Measurements from ENCODE around the gene MYO10.
"Not testable (repeated sequence)": the region's sequence is repeated elsewhere in the genome, so short reads cannot be mapped to it uniquely, and the experiment has no call there.

The MYO10 gene

GRCh38 chr5:16740811-16741392, 195.2 kb downstream of the MYO10 start:
- H3K27ac ChIP-seq (ENCODE audit: low read depth, low read length): peak overlapping the region; percentile 89

GRCh38 chr5:16740066-16740810, 195.8 kb downstream of the MYO10 start:
- H3K36me3 ChIP-seq (ENCODE audit: control insufficient read depth, insufficient read depth, low read length): no peaks in the 10 kb centered on the region
- peak overlapping the region; percentile 82 for H3K9ac ChIP-seq (ENCODE audit: low read length)
- peak overlapping the region; percentile 57 for H3K4me3 ChIP-seq (ENCODE audit: low read depth, low read length)
- peaks cover 44% of the 10 kb centered on the region for H3K4me1 ChIP-seq (ENCODE audit: control insufficient read depth, insufficient read depth, low read length)
- no peaks in the 10 kb centered on the region for H3K27me3 ChIP-seq (ENCODE audit: control insufficient read depth, insufficient read depth, low read length)
- H3K27ac ChIP-seq (ENCODE audit: low read depth, low read length): peak overlapping the region; percentile 89
- H3K9me3 ChIP-seq (ENCODE audit: control insufficient read depth, insufficient read depth, low read depth, low read length): no peaks in the 10 kb centered on the region

More at GRCh38 chr5:16740811-16741392, 195.2 kb downstream of the MYO10 start:
- peaks cover 38% of the 10 kb centered on the region for H3K4me1 ChIP-seq (ENCODE audit: control insufficient read depth, insufficient read depth, low read length)
- H3K27me3 ChIP-seq (ENCODE audit: control insufficient read depth, insufficient read depth, low read length): no peaks in the 10 kb centered on the region
- peak overlapping the region; percentile 57 for H3K4me3 ChIP-seq (ENCODE audit: low read depth, low read length)
- H3K9ac ChIP-seq (ENCODE audit: low read length): peak overlapping the region; percentile 82
- H3K36me3 ChIP-seq (ENCODE audit: control insufficient read depth, insufficient read depth, low read length): no peaks in the 10 kb centered on the region
- no peaks in the 10 kb centered on the region for H3K9me3 ChIP-seq (ENCODE audit: control insufficient read depth, insufficient read depth, low read depth, low read length)

- H3K36me3 ChIP-seq (ENCODE audit: control insufficient read depth, insufficient read depth, low read length); H3K27me3 ChIP-seq (ENCODE audit: control insufficient read depth, insufficient read depth, low read length); H3K9me3 ChIP-seq (ENCODE audit: control insufficient read depth, insufficient read depth, low read depth, low read length): not testable (repeated sequence)
- H3K4me1 ChIP-seq (ENCODE audit: control insufficient read depth, insufficient read depth, low read length): peaks cover 55% of the 10 kb centered on the region
- H3K9ac ChIP-seq (ENCODE audit: low read length): peak overlapping the region; percentile 95
- H3K4me3 ChIP-seq (ENCODE audit: low read depth, low read length): peak overlapping the region; percentile 72
- peak overlapping the region; percentile 68; the same call in 1 of the 2 replicates for H3K27ac ChIP-seq (ENCODE audit: low read depth, low read length)
Observed at GRCh38 chr5:16738393-16738792, 197.7 kb downstream of the MYO10 start.

- H3K4me3 ChIP-seq (ENCODE audit: low read depth, low read length): peak overlapping the region; percentile 72
- H3K9me3 ChIP-seq (ENCODE audit: control insufficient read depth, insufficient read depth, low read depth, low read length): no peaks in the 10 kb centered on the region
- H3K9ac ChIP-seq (ENCODE audit: low read length): peak overlapping the region; percentile 95
- H3K27me3 ChIP-seq (ENCODE audit: control insufficient read depth, insufficient read depth, low read length): no peaks in the 10 kb centered on the region
- H3K4me1 ChIP-seq (ENCODE audit: control insufficient read depth, insufficient read depth, low read length): peaks cover 51% of the 10 kb centered on the region
- peak overlapping the region; percentile 68 for H3K27ac ChIP-seq (ENCODE audit: low read depth, low read length)
- H3K36me3 ChIP-seq (ENCODE audit: control insufficient read depth, insufficient read depth, low read length): peaks cover 9% of the 10 kb centered on the region
Observed at GRCh38 chr5:16737620-16738364, 198.3 kb downstream of the MYO10 start.

GRCh38 chr5:16737209-16737608, 198.9 kb downstream of the MYO10 start:
- Histone ChIP-seq H3K27ac (ENCODE audit: low read depth, low read length) (peak overlapping the region; percentile 98), H3K4me3 (ENCODE audit: low read depth, low read length) (peak overlapping the region; percentile 72), H3K4me1 (ENCODE audit: control insufficient read depth, insufficient read depth, low read length) (peaks cover 45% of the 10 kb centered on the region), H3K27me3 (ENCODE audit: control insufficient read depth, insufficient read depth, low read length) (no peaks in the 10 kb centered on the region), H3K36me3 (ENCODE audit: control insufficient read depth, insufficient read depth, low read length) (peaks cover 14% of the 10 kb centered on the region), H3K9ac (ENCODE audit: low read length) (peak overlapping the region; percentile 95), H3K9me3 (ENCODE audit: control insufficient read depth, insufficient read depth, low read depth, low read length) (no peaks in the 10 kb centered on the region)

GRCh38 chr5:16736158-16736995, 199.7 kb downstream of the MYO10 start:
- Histone ChIP-seq H3K27ac (ENCODE audit: low read depth, low read length) (peak overlapping the region; percentile 98), H3K9me3 (ENCODE audit: control insufficient read depth, insufficient read depth, low read depth, low read length) (no peaks in the 10 kb centered on the region), H3K4me3 (ENCODE audit: low read depth, low read length) (peak overlapping the region; percentile 72), H3K36me3 (ENCODE audit: control insufficient read depth, insufficient read depth, low read length) (peaks cover 21% of the 10 kb centered on the region), H3K27me3 (ENCODE audit: control insufficient read depth, insufficient read depth, low read length) (no peaks in the 10 kb centered on the region), H3K9ac (ENCODE audit: low read length) (peak overlapping the region; percentile 95), H3K4me1 (ENCODE audit: control insufficient read depth, insufficient read depth, low read length) (peaks cover 39% of the 10 kb centered on the region)

- peaks cover 24% of the 10 kb centered on the region for H3K36me3 ChIP-seq (ENCODE audit: control insufficient read depth, insufficient read depth, low read length)
- H3K9ac ChIP-seq (ENCODE audit: low read length): peak overlapping the region; percentile 95
- no peaks in the 10 kb centered on the region for H3K27me3 ChIP-seq (ENCODE audit: control insufficient read depth, insufficient read depth, low read length)
- H3K9me3 ChIP-seq (ENCODE audit: control insufficient read depth, insufficient read depth, low read depth, low read length): no peaks in the 10 kb centered on the region
- H3K4me1 ChIP-seq (ENCODE audit: control insufficient read depth, insufficient read depth, low read length): peaks cover 39% of the 10 kb centered on the region
- H3K27ac ChIP-seq (ENCODE audit: low read depth, low read length): peak overlapping the region; percentile 98
- H3K4me3 ChIP-seq (ENCODE audit: low read depth, low read length): peak overlapping the region; percentile 72
Observed at GRCh38 chr5:16735101-16736060, 200.7 kb downstream of the MYO10 start.

GRCh38 chr5:16733331-16734006, 202.6 kb downstream of the MYO10 start:
- Histone ChIP-seq H3K9me3 (ENCODE audit: control insufficient read depth, insufficient read depth, low read depth, low read length) (no peaks in the 10 kb centered on the region), H3K36me3 (ENCODE audit: control insufficient read depth, insufficient read depth, low read length) (peaks cover 29% of the 10 kb centered on the region), H3K27ac (ENCODE audit: low read depth, low read length) (0 out of 2 replicates have a peak overlapping the region, but pooled peaks have one; percentile 5), H3K4me3 (ENCODE audit: low read depth, low read length) (no peak overlapping the region), H3K4me1 (ENCODE audit: control insufficient read depth, insufficient read depth, low read length) (peaks cover 39% of the 10 kb centered on the region), H3K9ac (ENCODE audit: low read length) (no peak overlapping the region), H3K27me3 (ENCODE audit: control insufficient read depth, insufficient read depth, low read length) (no peaks in the 10 kb centered on the region)

GRCh38 chr5:16732356-16732755, 203.7 kb downstream of the MYO10 start:
- peaks cover 43% of the 10 kb centered on the region for H3K4me1 ChIP-seq (ENCODE audit: control insufficient read depth, insufficient read depth, low read length)

More at GRCh38 chr5:16732356-16732755, 203.7 kb downstream of the MYO10 start:
- H3K27me3 ChIP-seq (ENCODE audit: control insufficient read depth, insufficient read depth, low read length): no peaks in the 10 kb centered on the region
- no peak overlapping the region for H3K27ac ChIP-seq (ENCODE audit: low read depth, low read length)
- H3K9me3 ChIP-seq (ENCODE audit: control insufficient read depth, insufficient read depth, low read depth, low read length): no peaks in the 10 kb centered on the region
- H3K4me3 ChIP-seq (ENCODE audit: low read depth, low read length): no peak overlapping the region
- H3K9ac ChIP-seq (ENCODE audit: low read length): no peak overlapping the region
- peaks cover 29% of the 10 kb centered on the region for H3K36me3 ChIP-seq (ENCODE audit: control insufficient read depth, insufficient read depth, low read length)

Data from HUES6 (cell line).